Nephron progenitor cell (in vitro differentiated cells): ENCODE measurements around the gene NR3C2.

Experiments used
- DNase-seq: peaks from one replicate; pipeline ENCODE4 v3.0.0; 2021
- H3K27ac Mint-ChIP-seq: 2 replicates; pipeline ENCODE4 v1.8.0; 2021; ENCODE audit warnings: mild to moderate bottlenecking, moderate library complexity, mixed read lengths
- H3K27me3 Mint-ChIP-seq: 2 replicates; pipeline ENCODE4 v1.8.0; 2021; ENCODE audit warnings: mild to moderate bottlenecking, low read depth, mixed read lengths; ENCODE audit not compliant: poor library complexity
- H3K36me3 Mint-ChIP-seq: 2 replicates; pipeline ENCODE4 v1.8.0; 2021; ENCODE audit warnings: low read depth, mixed read lengths
- H3K4me1 Mint-ChIP-seq: 2 replicates; pipeline ENCODE4 v1.8.0; 2021; ENCODE audit warnings: mixed read lengths
- H3K4me3 Mint-ChIP-seq: 2 replicates; pipeline ENCODE4 v1.8.0; 2021; ENCODE audit warnings: mild to moderate bottlenecking, moderate library complexity, mixed read lengths
- H3K9me3 Mint-ChIP-seq: 2 replicates; pipeline ENCODE4 v1.8.0; 2021; ENCODE audit warnings: mild to moderate bottlenecking, moderate library complexity, mixed read lengths
- CTCF ChIP-seq: fragments of 200-600 bp; sonication (generic); IDR thresholded peaks from 2 replicates; pipeline ENCODE4 v1.5.0; 2021; ENCODE audit warnings: antibody characterized with exemption

NR3C2 gene

DNA sequence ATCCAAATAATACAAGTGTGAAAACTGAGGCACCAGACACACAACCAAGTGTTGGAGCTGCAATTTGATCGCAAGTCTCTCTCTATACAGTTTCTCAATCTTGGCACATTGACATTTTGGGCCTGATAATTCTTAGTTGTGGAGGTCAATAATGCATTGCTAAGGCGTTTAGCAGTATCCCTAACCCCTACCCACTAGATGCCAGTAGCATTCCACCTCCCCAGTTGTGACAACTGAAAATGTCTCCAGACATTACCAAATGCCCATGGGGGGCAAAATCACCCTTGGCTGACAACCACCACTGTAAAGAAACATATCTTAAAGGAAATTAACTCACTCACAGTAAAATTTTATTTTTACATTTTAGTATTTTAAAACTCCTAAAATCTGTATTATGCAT lies 4.2 kb downstream of the NR3C2 start:
- Mint-ChIP-seq H3K9me3 (no peaks in the 10 kb centered on the region), H3K4me1 (peaks cover 11% of the 10 kb centered on the region), H3K27me3 (peaks cover 58% of the 10 kb centered on the region), H3K27ac (no peak overlapping the region), H3K36me3 (no peaks in the 10 kb centered on the region), H3K4me3 (no peak overlapping the region)
- DNase-seq = no peak
- no peak for TF ChIP-seq CTCF

DNA sequence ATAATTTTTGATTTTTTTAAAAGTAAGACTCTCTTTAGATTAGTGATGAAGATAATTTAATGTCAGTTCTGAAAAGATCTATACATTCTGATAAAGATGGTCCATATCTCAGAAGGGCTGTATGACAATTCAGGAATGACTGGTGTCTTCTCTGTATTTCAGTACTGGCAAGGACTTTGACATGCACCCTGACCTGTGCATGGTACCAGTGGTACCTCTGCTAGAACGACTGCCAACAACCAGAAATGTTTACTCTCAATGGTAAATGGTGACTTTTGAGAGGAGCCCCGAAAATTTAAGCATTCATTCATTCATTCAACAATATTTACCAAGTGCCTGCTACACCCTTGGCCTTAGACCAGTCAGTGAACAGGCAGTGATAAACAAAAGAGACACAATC lies 4.8 kb downstream of the NR3C2 start:
- H3K4me1 Mint-ChIP-seq = peaks cover 11% of the 10 kb centered on the region
- peaks cover 52% of the 10 kb centered on the region for H3K27me3 Mint-ChIP-seq
- no peak for TF ChIP-seq CTCF
- no peaks in the 10 kb centered on the region for H3K36me3 Mint-ChIP-seq
- DNase-seq = no peak
- H3K27ac Mint-ChIP-seq = no peak overlapping the region
- H3K4me3 Mint-ChIP-seq = no peak overlapping the region
- no peaks in the 10 kb centered on the region for H3K9me3 Mint-ChIP-seq

GRCh38 chr4:148436512-148436911 lies 5.7 kb downstream of the NR3C2 start:
- no peak for DNase-seq
- peaks cover 44% of the 10 kb centered on the region for H3K27me3 Mint-ChIP-seq

DNA sequence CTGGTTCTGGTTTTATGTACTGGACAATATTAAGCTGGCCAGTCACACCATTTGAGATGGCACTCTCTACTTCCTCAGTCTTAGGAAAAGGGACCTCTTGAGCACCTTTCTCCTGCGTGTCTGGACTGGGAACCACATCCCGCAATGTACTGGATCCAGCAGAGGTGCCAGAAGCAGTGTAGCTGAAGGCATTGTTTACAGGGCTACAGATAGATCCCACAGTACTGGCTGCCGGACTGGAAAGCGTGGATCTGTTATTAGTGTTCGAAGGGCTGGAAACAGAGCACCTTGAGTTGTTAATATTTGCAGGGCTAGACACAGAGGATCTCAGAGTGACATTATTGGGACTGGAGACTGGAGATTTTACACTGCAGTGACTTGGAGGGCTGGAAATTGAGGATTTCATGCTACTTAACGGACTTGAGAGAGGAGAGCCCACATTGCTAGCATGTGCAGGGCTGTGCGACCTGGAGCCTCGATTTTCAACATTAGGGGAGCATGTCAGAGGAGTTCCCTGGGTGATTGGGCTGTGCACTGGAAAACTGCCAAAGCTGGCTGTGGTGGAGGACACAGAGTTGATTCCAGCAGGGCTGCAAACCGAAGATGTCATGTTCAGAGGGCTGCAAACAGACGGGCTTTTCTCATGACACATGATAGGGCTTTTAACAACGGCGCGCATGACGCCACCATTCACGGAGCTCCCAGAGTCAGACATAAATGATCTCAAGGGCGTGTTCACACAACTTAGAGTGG lies 6.4 kb downstream of the NR3C2 start:
- Mint-ChIP-seq H3K27ac (no peak overlapping the region), H3K36me3 (no peaks in the 10 kb centered on the region), H3K4me3 (no peak overlapping the region), H3K27me3 (peaks cover 38% of the 10 kb centered on the region), H3K9me3 (no peaks in the 10 kb centered on the region), H3K4me1 (peaks cover 2% of the 10 kb centered on the region)
- no peak for TF ChIP-seq CTCF
- no peak for DNase-seq

More at GRCh38 chr4:148436512-148436911, 5.7 kb downstream of the NR3C2 start:
- Mint-ChIP-seq H3K27ac (no peak overlapping the region), H3K36me3 (no peaks in the 10 kb centered on the region), H3K4me3 (no peak overlapping the region), H3K9me3 (no peaks in the 10 kb centered on the region), H3K4me1 (peaks cover 9% of the 10 kb centered on the region)
- no peak for TF ChIP-seq CTCF

DNA sequence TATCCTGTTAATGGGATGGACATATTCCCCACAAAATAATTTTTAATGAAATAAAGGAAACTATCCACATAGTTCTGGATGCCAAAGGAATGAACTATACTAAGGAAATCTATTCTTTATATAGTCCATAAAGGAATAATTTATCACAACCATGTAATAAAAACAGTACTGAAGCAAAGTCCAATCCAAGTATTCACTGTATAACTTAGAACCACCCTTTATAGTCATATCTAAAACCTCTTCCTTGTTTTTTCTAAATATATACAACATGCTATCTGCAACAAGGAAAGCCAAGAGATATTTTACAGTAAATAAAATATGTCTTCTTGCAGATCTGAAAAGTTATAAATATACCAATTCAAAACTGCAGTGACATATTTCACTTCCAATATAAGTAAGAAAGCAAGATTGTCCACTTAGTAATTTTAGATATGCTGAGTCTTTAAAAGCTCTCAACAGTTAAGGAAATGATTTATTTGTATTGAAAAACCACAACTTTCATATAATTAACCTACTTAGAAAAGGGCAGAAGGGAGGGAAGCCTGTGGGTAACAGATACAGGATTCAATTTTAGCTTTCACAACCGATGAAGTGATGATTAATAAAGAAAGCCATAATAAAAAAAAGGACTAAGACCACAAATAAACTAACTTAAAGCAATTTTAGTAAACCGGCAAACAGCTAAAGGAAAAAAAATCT lies 8.0 kb downstream of the NR3C2 start:
- Mint-ChIP-seq H3K27me3 (peaks cover 21% of the 10 kb centered on the region), H3K36me3 (no peaks in the 10 kb centered on the region), H3K4me3 (no peak overlapping the region), H3K27ac (no peak overlapping the region), H3K9me3 (no peaks in the 10 kb centered on the region), H3K4me1 (no peaks in the 10 kb centered on the region)
- no peak for TF ChIP-seq CTCF
- DNase-seq = no peak
